Measurements from ENCODE around the gene IL31RA. TPM values are rescaled to one million over a fixed set of nuclear protein-coding genes. Genes with fewer than 3 reads are reported as not detected.
A peak's percentile ranks its signal among the peaks of the same experiment; 100 is the strongest.

IL31RA gene
- total RNA-seq, 1 experiment from 2014 or later = 9.5 TPM

- DNase-seq (ENCODE audit: low read depth) = no peak
These were observed 49.6 kb downstream of the IL31RA start for GRCh38 chr5:55900776-55901175.

DNA sequence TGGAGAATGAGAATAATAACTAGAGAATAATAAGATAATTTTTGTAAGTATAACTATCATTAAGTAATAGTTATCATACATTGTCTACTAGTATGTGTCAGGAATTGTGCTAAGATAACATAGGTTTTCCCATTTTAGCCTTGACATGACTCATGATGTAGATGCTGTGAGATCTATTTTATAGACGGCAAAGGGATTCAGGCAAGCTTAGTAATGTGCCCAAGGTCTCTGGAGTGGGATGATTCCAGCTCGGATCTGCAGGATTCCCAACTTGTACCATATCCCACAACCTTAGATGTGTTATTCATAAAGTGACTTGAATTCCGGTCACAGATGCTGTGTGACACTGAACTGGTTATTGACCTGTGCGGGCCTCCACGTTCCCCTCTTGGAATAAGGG, 51.5 kb downstream of the IL31RA start:
- DNase-seq (ENCODE audit: low read depth) = peak; percentile 32

- DNase-seq (ENCODE audit: low read depth) = peak; percentile 95
These were observed 52.1 kb downstream of the IL31RA start for GRCh38 chr5:55903121-55903701.

DNA sequence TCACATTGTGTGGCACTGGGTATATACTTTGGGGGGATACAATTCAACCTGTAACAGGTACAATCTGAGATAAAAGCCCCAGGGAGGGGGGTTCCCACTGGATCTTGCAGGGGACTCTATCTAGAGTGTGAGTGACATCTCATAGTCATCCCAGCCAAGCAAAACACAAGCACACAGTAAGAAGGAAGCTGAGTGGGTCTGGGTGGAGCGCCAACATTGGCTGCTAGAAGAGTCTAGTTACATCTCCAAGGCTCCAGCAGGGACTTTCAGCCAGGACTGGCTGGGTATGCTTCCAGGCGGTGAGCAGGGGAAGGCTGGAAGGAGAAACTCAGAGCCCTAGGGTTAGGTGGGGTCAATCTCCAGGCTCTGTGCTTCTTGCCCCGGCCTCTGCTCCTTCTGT, 53.0 kb downstream of the IL31RA start:
- DNase-seq (ENCODE audit: low read depth) = peak; percentile 75

GRCh38 chr5:55905251-55905650, 54.1 kb downstream of the IL31RA start:
- no peak for DNase-seq (ENCODE audit: low read depth)

DNA sequence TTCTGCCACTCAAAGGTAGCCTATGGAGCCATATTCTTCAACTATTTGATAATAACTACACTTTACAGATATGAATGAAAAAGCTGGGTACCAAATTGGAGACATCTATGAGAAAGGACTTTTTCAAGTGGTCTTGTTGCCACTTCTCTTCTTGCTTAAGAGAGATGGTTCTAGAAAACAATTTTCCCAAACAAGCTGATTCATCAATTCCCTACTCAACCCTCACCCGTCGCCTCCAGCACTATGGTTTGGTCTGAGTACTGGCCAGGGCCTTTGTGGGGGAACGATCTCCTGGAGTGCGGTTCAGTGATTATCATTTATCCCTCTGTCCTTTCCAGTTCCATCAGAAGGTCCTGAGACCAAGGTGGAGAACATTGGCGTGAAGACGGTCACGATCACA, 56.8 kb downstream of the IL31RA start:
- DNase-seq (ENCODE audit: low read depth) = no peak

DNA sequence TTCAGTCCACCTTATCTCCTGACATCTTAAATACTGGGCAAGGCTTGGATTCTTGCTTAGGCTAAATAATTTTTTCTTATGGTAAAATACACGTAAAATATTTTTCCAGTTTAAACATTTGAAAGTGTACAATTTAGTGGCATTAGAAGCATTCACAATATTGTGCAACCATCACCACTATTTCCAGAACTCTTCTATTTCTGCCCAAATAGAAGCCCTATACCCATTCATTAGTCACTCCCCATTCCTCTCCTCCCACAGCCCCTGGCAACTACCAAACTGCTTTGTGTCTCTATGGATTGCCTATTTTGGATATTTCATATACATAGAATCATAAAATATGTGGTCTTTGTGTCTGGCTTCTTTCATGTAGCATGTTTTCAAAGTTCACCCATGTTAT, 57.6 kb downstream of the IL31RA start:
- no peak for DNase-seq (ENCODE audit: low read depth)

DNA sequence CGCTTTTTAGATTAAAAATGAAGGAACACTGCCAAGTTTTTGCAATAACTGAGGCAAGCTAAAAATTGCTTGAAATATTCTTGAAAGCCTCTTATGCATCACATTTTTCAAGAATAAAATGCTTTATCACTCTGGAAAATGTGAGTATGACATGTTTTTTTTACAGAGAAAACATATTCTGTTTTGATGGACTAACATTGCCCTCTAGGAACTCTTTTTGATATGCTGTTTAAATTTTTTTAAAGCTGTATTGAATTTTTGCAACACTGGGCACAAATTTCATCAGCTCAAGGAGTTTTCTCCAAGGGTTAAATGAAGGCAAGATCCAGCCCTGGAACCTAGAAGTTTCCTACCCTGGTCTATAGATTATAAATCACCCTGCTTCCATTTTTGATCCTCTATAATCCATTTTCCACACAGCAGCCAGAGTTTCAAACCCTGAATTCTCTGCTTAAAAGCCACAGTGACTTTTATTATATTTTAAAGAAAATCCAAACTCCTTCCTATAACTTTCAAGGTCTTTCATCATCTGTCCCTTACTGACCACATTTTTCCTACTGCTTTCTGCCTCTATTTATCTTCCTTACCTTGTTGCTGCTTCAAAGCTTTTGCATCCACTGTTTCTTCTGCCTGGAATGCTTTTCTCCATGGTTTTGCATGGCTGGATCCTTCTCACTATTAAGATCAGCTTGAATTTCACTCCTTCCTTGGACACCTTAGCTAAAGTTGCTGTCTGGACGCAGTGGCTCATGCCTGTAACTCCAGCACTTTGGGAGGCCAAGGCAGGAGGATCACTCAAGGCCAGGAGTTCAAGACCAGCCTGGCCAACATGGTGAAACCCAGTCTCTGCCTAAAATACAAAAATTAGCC, 60.9 kb downstream of the IL31RA start:
- no peak for DNase-seq (ENCODE audit: low read depth)

DNA sequence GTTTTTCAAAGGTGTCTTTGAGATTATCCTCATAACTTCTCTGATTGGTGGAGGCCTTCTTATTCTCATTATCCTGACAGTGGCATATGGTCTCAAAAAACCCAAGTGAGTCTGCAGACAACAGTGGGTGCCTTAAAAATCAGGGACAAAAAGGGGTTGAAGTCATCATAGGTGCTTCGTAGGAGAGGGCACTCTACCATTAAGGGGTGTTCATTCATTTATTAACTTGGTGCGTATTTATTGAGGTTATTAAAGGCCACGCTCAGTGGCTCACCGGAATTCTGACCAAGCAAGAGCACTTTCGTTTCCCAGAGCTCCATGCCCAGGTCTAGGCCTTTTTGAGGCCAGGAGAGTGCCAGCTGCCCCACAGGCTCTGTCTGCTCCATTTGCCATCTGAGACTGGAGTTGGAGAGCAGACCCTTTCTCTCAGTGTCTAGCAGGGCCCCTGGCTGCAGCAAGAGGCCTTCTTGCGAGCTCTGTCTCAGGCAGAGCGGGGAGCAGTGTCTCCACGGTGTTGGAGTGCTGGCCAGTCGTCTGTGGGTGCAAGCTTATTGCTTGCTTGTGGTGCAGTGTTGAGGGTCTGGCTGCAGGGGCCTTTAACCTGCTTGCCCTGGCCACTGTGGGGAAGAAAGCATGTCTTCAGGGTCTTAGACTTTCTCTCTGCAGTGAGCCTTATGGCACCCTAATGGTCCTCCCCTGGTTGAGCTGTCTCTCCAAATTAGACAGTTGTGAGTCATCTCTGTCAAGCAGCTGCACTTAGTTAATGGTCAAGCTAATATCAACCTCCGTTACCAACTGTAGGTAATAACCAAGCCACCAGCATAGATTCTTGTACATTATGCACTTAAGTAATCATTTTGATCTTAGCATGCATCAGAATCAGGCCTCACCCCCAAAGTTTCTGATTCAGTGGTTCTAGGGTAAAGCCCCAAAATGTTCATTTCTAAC, 62.6 kb downstream of the IL31RA start:
- no peak for DNase-seq (ENCODE audit: low read depth)

- DNase-seq (ENCODE audit: low read depth) = no peak
These were observed 63.8 kb downstream of the IL31RA start for GRCh38 chr5:55914971-55915370.

DNA sequence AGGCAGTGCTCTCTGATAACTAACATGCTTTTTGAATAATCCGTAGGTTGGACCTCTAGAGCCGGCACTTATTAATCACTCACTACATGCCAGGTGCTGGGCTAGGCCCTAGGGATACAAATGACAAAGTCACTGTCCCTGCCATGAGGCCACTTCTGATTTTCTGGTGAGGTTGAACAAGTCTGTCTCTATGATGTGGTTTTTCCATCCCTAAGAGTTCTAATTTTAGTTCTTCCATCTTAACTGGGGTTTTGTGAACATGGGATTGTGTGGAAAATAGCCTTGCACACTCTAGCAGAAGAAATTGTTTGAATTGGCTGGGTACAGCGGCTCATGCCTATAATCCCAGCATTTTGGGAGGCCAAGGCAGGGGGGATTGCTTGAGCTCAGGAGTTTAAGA, 64.6 kb downstream of the IL31RA start:
- DNase-seq (ENCODE audit: low read depth) = no peak

GRCh38 chr5:55916986-55917385, 65.8 kb downstream of the IL31RA start:
- DNase-seq (ENCODE audit: low read depth) = no peak

- no peak for DNase-seq (ENCODE audit: low read depth)
These were observed 66.4 kb downstream of the IL31RA start for GRCh38 chr5:55917402-55918086.

- no peak for DNase-seq (ENCODE audit: low read depth)
These were observed 67.2 kb downstream of the IL31RA start for GRCh38 chr5:55918087-55919035.

- no peak for DNase-seq (ENCODE audit: low read depth)
These were observed 68.5 kb downstream of the IL31RA start for GRCh38 chr5:55919625-55920024.

GRCh38 chr5:55920784-55921183, 69.6 kb downstream of the IL31RA start:
- DNase-seq (ENCODE audit: low read depth) = peak; percentile 37

DNA sequence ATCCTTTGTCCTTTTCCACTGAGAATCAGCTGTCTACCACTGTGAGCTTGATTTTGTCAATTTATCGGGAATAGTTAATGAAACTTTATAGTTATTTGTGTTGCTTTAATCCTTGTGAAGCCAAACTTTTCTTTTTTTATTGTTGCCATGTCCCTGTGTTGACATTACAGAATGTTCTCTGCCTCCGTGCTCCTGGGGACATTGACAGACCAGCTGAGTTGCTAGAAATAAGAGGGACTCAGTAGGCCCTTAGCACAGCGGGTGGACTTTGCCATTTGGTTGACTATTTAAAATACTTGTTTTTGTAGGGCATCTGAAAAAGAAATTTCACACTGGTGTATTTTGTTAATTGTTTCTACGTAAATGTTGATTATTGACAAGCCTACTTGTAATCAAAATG, 70.5 kb downstream of the IL31RA start:
- no peak for DNase-seq (ENCODE audit: low read depth)

- DNase-seq (ENCODE audit: low read depth) = peak; percentile 69
These were observed 72.1 kb downstream of the IL31RA start for GRCh38 chr5:55923177-55923771.

GRCh38 chr5:55923865-55924500, 72.8 kb downstream of the IL31RA start:
- DNase-seq (ENCODE audit: low read depth) = no peak

DNA sequence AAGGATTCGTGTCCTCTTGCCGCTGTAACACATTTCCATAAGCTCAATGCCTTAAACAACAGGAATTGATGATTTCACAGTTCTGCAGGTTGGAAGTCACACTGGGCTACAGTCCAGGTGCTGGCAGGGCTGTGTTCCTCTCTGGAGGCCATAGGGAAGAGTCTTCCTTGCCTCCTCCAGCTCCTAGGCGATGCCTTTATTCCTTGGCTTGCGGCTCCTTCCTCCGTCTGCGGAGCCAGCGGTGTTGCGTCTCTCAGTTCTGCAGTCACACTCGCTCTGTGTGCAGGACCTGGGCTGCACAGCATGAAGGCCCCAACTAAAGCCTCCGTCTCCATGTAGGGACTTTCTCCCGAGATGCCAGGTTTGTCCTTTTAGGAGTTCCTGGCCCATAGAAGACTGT, 73.6 kb downstream of the IL31RA start:
- DNase-seq (ENCODE audit: low read depth) = no peak

Measured in Daoy (cell line).